ENCODE results near the gene TPCN2. TPM values are rescaled to one million over a fixed set of nuclear protein-coding genes. Genes with fewer than 3 reads are reported as not detected.

TPCN2 gene
- polyA plus RNA-seq, 3 donors = 12.1 to 14.2 (median 13.6) TPM

DNA sequence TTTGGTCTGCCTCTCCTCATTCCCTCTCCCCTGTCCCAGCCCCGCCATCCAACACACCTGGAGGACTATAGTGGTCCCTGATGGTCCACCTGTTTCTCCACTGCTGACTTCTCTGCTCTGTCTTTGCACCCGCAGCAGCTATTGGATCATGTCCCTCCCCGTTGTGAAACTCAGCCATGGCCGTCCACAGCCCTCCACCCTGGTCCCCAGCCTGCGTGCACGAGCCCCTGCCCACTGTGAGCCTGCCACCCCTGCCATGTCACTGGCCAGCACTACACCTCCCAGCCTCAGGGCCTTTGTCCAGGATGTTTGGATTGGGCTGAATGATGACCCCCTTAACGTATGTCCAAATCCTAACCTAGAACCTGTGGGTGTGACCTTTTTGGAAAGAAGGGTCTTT, 59.3 kb downstream of the TPCN2 start:
- DNase-seq (ENCODE audit: low read depth in 3 of 3, low spot score in 2 of 3) = no peak

DNA sequence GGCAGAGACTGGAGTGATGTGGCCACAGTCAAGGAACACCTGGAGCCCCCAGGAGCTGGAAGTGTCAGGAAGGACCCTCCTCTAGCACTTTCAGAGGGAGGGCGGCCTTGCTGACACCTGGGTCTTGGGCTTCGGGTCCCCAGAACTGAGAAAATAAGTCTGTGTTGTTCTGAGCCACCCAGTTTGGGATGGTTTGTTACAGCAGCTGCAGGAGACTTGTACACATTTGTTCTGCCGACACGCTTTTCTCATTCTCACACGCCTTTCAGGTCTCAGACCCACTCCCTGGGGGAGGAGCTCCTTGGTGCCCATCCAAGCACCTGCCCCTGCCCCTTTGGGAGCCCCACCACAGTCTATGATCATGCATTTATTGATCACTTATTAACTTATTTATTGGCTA, 59.8 kb downstream of the TPCN2 start:
- DNase-seq (ENCODE audit: low read depth in 3 of 3, low spot score in 2 of 3) = no peak

DNA sequence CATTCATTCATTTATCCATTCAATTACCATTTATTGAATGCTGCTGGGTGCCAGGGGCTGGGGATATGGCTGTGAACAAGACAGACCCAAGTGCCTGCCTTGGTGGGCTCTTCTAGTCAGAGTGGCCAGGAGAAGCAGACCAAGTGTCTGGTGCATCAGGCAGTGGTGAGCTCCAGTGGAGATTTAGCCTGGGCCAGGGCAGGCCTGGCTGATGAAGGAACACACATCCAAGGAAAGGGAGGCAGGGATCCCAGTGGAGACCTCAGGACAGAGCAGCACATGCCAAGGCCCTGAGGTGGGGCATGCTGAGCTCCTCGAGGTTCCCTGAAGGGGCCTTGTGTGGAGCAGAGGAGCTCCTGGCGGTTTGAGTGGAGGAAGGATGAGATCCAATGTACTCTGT, 60.4 kb downstream of the TPCN2 start:
- DNase-seq (ENCODE audit: low read depth in 3 of 3, low spot score in 2 of 3) = no peak

DNA sequence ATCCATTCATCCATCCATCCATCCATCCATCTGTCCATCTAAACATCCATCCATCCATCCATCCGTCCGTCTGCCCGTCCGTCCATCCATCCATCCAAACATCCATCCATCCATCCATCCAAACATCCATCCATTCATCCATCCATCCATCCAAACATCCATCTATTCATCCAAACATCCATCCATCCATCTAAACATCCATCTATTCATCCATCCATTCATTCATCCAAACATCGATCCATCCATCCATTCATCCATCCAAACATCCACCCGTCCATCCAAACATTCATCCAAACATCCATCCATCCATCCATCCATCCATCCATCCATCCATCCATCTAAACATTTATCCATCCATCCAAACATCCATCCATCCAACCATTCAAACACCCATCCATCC, 61.7 kb downstream of the TPCN2 start:
- no peak for DNase-seq (ENCODE audit: low read depth in 3 of 3, low spot score in 2 of 3)

DNA sequence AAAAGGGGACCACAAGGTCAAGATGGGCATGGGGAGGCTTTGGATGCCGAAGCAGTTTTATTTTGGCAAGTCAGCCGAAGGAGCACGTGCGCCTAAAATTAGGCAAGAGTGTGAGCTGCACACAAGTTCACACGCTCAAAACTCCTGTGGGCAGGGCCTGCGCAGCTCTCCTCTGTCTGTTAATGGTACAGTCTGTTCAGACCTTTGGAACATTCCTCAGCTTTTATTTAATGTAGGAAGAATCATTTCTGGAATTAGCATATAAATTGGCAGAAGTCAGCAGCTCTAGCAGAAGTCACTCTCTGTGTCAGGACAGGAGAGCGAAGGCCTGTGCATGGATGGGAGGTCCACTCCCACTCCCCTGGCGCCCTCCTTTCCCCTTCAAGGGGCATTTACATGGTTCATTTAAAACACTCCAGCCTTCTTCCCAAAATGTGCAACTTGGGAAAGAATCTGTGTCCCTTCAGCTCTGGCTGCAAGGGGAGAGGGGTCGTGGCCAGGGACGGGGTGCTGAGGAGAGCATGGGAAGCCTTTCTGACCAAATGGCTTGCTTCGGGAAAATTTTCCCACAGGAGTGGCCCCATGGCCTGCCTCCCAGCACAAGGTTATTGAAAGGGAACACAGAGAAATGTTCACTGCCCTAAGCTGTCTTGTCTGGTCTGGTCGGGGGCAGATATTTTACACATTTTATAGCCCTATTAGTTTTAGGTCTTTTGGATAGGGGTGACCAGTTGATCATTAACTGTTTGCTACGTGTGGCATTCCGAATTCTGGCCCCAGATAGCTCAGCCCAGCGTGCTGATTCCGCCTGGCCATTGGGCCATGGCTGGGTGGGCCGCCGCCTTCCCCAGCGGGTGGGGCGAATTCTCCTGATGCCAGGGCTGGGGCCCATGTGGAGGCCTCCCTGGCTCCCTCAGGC, 63.2 kb downstream of the TPCN2 start:
- DNase-seq (ENCODE audit: low read depth in 3 of 3, low spot score in 2 of 3) = no peak

DNA sequence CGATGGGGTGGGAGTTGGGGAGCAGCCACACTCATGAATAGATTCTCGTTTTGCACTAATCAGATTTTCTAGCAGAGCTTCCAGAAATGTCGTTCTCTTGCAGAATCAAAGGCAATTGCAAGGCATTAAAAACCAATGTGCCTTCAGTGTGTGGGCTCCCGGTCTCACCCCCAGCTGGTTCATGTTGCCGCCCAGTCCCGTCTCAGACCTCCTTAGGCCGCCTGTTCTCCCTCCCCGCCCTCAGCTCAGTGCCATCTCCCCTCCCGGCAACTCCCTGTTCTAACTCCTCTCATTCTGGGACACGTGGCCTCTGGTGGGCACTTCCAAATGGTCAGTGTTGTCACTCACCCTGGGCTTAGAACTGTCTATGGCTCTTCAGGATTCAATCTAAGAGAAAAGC, 64.5 kb downstream of the TPCN2 start:
- no peak for DNase-seq (ENCODE audit: low read depth in 3 of 3, low spot score in 2 of 3)

DNA sequence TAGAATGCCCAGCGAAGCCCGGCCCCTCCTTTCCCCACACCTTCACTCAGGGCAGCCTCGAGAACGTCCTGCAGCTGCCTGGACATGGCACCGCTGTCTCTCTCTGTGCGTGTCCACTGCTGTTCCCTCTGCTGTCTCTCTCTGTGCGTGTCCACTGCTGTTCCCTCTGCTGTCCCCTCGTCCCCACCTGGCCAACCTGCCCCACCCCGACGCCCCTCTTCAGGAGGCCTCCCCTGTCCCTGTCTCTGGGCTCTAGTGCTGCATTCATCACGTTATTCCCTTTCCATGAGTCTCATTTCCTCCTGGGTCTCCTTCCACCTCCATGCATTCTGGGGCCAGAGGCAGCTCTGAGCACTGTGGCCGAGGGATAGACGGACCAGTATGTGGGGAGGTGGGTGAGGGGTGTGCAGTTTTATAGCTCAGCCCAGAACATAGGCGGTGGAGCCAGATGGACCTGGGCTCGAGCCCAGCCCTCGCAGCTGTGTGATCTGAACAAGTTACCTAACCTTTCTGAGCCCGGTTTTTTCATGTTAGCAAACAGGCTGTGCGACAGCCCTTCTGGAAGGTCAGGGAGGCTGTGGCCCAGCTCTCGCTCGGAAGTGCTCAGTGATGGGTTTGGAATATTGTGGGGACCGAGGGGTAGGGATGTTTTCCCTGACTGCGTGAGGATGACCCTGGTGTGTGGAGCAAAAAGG, 65.1 kb downstream of the TPCN2 start:
- DNase-seq (ENCODE audit: low read depth in 3 of 3, low spot score in 2 of 3) = no peak

DNA sequence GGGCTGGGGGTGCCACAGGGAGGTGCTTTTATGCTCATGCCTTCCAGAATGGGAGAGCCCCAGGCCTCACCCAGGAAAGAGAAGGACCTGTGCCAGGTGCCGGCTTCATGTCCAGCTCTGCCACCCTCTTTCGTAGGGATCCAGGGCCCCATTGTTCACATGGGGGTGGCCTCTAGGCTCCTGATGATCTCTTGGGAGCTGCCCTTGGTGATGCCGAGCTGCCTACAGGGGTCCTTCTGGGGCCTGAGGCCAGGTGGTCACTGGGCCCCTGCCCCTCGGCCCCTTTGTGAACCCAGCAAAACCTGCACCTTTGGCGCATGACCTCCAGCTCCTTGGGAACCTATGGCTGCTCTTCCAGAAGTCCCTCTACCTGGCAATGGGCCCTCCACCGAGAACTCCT, 65.6 kb downstream of the TPCN2 start:
- DNase-seq (ENCODE audit: low read depth in 3 of 3, low spot score in 2 of 3) = no peak

DNA sequence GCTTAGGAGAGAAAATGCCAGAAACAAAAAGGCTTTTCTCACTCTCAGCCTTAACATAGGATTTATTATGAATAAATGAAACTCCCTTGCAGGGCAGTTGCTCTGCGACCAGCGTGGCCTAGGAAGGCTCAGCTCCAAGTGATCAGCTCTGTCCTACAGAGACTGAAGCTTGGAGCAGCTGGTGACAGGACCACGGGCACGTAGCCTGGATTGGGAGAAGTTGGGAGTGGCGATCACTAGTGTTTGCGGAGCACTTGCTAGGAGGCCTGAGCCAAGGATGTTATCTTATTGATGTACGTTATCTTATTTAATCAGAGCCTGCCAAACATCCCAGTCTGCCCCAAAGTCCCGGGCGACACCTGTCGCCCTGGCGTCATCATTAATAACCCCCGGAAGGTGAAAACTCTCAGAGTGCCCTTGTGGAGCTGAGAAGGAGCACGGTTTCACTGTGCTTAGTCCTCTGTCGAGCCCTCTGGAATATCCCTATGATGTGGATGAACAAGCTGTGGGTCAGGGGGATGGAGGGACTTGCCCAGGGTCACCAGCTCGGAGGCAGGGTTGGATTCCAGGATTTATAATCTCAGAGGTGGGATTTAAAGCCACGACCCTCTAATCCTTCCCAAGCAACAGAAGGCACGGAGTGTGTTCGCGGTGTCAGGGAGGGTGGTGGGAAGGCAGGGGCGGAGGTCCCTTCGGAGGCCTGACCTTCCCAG, 66.2 kb downstream of the TPCN2 start:
- DNase-seq (ENCODE audit: low read depth in 3 of 3, low spot score in 2 of 3) = no peak

DNA sequence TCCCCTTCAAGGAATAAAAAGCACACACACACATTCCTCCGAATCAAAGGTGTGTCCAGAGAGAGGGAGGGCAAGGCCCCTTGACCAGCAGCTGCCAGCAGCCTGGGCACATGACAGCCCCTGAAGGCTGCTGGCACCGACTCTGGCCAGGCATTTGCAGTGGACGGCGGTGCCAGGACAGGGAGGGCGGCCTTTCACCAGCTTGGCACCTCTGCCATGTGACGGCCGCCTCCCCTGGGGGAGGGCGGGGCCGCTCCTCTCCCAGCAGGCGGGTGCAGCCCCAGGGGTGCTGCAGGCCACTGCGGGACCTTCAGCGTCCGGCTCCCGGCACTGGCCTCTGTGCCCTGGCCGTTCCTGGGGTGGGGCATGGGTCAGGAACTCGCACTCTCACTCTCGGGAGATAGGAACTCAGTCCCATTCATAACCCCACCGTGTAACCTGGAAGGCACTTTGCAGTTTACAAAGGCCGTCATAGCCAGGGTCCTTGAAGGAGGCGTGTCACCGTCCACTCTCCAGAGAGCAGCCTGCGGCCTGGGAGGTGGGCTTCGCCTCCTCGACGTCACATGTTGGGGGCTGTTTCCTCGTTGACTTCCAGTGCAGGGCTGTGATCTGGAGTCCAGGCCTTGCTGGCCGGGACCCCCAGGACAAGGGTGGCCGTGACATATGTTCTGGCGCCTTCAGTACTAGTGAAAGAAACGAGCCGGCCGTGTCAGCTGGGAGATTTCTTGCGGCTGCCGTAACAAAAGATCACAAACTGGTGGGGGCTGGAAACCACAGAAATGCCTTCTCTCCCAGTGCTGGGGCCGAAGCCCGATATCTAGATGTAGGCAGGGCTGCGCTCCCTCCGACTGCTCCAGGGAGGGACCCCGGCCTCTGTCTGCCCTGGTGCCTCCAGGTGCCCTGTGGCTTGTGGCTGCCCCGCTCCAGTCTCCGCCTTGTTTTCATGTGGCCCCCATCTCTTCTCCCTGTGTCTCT, 67.1 kb downstream of the TPCN2 start:
- no peak for DNase-seq (ENCODE audit: low read depth in 3 of 3, low spot score in 2 of 3)

DNA sequence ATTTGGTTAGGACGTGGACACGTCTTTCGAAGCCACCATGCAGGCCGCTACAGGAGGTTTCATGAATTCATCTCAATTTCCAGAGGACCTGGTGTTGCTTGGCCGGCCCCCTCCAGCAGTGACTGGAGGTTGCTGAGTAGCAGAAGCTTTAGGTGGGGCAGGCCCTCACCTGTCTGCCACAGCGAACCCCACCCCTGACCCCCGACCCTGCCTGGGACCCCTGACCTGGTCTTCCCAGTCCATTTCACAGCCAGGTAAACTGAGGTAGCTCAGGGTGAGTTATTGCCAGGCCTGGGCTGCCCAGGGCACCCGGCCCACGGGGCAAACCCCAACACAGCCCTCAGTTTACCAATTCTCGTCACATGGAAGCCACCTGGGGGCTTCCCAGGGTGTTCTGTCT, 67.9 kb downstream of the TPCN2 start:
- DNase-seq (ENCODE audit: low read depth in 3 of 3, low spot score in 2 of 3) = no peak

DNA sequence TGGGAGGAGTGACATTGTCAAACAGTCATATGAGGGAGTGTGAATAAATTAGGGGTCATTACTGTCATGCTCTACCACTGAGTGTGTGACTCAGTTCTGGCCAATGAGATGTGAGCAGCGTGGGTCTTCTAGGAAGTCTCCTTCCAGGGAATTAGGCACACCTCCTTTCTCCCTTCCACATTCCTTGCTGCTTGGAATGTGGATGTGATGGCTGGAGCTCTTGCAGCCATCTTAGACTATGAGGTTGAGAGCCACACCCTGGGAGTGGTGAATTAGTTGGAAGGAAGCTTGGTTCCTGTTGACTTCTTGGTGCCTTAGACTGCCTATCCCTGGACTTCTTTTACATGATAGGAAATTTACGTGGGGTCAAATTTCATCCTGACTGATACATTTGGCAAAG, 70.5 kb downstream of the TPCN2 start:
- no peak for DNase-seq (ENCODE audit: low read depth in 3 of 3, low spot score in 2 of 3)

DNA sequence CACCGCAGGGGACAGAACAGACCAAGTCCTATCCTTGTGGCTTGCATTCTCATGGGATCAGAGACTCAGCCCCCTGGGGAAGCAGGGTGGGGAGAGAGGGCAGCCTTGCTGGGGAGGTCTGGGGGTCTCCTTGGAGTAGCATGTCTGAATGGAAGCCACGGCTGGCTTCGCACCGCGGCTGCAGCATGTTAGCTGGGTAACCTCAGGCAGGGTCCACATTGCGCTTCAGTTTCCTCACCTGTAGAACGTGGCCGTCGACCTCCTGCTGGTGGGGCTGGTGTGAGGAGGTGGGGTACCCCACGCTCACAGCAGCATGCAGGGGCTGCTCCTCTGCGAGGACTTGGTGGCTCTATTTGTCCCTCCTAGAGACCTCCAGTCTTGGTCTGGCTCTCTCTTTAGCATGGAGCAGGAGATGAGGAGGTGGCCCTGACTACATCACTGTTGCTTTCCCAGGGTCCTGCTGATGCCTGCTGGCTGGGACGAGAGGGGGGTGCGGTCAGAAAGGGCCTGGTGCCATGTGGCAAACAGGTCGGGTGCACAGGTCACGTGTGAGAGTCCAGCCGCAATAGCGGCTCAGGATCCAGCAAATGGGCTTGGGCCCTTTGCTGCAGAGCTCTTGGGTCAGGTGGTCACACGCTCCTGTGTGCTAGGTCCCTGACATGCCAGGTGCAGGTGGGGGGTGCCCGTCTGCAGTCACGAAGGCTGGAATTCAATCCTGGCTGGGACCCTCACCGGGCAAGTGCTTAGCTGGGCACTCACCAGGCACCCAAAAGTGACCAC, 71.6 kb downstream of the TPCN2 start:
- DNase-seq (ENCODE audit: low read depth in 3 of 3, low spot score in 2 of 3) = no peak

DNA sequence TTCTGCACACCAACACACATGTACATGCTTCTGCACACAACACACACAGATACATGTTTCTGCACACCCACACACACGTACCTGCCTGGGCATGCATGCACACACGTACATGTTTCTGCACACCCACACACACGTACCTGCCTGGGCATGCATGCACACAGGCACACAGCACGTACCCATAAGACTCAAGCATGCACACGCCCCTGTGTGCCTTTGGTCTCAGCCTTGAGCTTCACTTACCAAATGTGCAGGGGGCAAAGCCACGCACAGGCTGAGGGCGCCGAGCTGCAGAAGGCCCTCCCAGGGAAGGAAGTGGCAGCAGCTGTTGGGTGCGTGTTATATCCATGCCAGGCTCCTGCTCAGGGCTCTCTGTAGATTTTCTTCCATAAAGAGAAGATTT, 72.3 kb downstream of the TPCN2 start:
- no peak for DNase-seq (ENCODE audit: low read depth in 3 of 3, low spot score in 2 of 3)

DNA sequence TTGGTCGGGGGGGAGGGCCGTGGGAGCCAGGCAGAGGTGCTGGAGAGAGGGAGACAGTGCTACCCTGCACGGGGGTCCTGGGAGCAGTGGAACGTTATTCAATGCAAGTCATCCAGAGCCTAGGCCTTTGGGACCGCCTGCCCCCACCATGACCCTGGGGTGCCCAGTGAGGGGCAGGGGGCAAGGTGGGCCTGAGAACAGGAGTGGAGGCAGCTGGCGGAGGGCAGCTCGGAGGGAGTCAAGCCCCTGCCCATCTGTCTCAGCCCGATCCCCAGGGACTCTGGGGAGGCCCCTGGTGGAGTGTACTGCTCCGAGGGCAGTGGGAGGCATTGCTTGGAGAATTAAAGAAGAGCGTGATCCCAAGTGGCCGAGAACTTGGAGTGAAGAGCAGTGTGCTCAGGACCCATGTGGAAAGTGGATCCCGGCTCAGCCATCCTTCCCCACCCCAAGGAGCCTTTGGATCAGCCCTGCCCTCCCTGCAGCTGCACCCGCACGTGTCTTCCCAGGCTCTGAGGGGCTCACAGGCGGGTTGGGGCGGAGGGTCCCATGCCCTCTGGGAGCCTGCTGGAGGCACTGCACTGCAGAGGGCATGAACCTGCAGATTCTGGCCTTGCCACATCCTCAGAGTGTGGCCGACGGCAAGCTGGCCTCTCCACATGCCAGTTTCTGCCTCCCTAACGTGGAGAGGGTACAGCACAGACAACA, 73.0 kb downstream of the TPCN2 start:
- no peak for DNase-seq (ENCODE audit: low read depth in 3 of 3, low spot score in 2 of 3)

DNA sequence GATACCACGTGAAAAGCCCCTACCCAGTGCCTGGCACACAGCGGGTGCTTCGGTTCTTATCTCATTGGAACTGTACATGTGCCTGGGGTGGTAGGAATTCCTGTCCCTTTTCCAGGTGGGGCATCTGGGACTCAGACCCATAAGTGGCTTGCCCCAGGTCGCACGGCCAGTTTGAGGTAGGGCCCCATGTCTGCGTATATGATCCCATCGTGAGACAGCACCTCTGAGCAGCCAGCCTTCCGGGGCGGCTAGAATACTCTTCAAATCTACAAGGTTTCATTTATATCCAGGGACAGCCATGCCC, 73.5 kb downstream of the TPCN2 start:
- no peak for DNase-seq (ENCODE audit: low read depth in 3 of 3, low spot score in 2 of 3)

DNA sequence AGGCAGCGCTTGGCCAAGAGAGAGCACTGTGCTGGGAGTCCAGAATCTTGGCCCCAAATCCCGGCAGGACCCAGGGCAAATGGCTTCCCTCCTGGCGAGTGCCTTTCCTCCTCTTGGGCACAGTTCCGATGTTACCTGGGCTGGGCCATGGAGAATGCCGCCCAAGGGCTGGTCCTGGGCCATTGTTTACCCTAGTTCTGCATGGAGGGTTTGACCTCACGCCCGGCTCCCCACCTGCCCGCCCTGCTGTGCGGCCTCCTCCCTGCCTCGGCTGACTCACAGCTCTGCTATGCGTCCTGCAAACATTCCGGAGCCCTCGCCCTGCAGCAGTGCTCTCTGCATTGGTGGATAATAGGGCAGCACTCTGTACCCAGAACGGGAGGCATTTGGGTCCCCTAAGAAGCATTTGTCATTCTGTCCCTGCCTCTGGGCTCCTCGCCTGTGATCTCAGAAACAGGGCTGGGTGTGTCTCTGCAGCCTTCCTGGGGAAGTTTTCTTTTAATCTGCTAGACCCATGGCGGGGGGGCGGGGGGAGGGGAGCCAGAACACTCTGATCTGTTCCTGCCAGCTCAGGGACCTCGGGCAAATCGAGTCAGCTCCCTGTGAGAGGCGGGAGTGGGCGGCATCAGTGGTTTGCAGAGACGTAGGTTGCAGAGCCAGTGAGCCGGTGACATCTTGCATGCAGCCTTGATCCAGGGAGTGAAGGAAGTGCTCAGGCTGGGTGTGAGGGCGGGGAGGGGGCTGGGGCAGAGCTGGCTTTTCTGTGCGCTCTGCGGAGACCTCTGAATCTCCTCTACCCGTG, 74.1 kb downstream of the TPCN2 start:
- DNase-seq (ENCODE audit: low read depth in 3 of 3, low spot score in 2 of 3) = peak in 1 of 3 donors; percentile 63
